DOHH2 (cell line): ENCODE data around the gene ATP5F1A.

Experiments used
- H3F3A ChIP-seq: fragments of 200-600 bp; sonication (generic), shearing (Covaris generic); 2 replicates; pipeline ENCODE4 v1.6.0; 2016; ENCODE audit warnings: antibody characterized with exemption, mild to moderate bottlenecking; ENCODE audit not compliant: control insufficient read depth, insufficient read depth
- H3K27ac ChIP-seq: fragments of 200-600 bp; sonication (generic); 2 replicates; pipeline ENCODE4 v1.5.1; 2014; ENCODE audit warnings: low read depth, mild to moderate bottlenecking, low read length, moderate library complexity
- H3K27me3 ChIP-seq: fragments of 200-600 bp; sonication (generic); 2 replicates; pipeline ENCODE4 v1.6.1; 2014; ENCODE audit warnings: mild to moderate bottlenecking, low read length, mixed read lengths; ENCODE audit not compliant: control insufficient read depth
- H3K36me3 ChIP-seq: fragments of 200-600 bp; sonication (generic); 2 replicates; pipeline ENCODE4 v1.6.1; 2014; ENCODE audit warnings: mild to moderate bottlenecking, low read length, moderate library complexity, mixed read lengths; ENCODE audit not compliant: control insufficient read depth
- H3K4me1 ChIP-seq: fragments of 200-600 bp; sonication (generic); 2 replicates; pipeline ENCODE4 v1.6.1; 2014; ENCODE audit warnings: mild to moderate bottlenecking, low read length, mixed read lengths; ENCODE audit not compliant: control insufficient read depth
- H3K4me2 ChIP-seq: fragments of 200-600 bp; sonication (generic); 2 replicates; pipeline ENCODE4 v1.6.0; 2014; ENCODE audit warnings: mild to moderate bottlenecking, low read length, moderate library complexity
- H3K4me3 ChIP-seq: fragments of 200-600 bp; sonication (generic); 2 replicates; pipeline ENCODE4 v1.5.1; 2014; ENCODE audit warnings: mild to moderate bottlenecking, low read length, mixed read lengths
- H3K79me2 ChIP-seq: fragments of 200-600 bp; sonication (generic); 2 replicates; pipeline ENCODE4 v1.6.1; 2014; ENCODE audit warnings: mild to moderate bottlenecking, low read length, mixed read lengths; ENCODE audit not compliant: control insufficient read depth
- H3K9me2 ChIP-seq: fragments of 200-600 bp; sonication (generic); replicated peaks from 2 replicates; pipeline ENCODE4 v1.6.1; 2014; ENCODE audit warnings: mild to moderate bottlenecking, low read length, mixed read lengths; ENCODE audit not compliant: control insufficient read depth
- H3K9me3 ChIP-seq: fragments of 200-600 bp; sonication (generic); 2 replicates; pipeline ENCODE4 v1.6.1; 2014; ENCODE audit warnings: antibody characterized with exemption, low read length, mixed read lengths; ENCODE audit not compliant: control insufficient read depth, insufficient read depth
- H4K20me1 ChIP-seq: fragments of 200-600 bp; sonication (generic); 2 replicates; pipeline ENCODE4 v1.6.0; 2014; ENCODE audit warnings: low read depth, mild to moderate bottlenecking, antibody characterized with exemption, low read length, moderate library complexity; ENCODE audit not compliant: control insufficient read depth, insufficient read depth
- CTCF ChIP-seq: fragments of 200-600 bp; sonication (generic); IDR thresholded peaks from one replicate; pipeline ENCODE4 v1.5.1; 2014; ENCODE audit warnings: antibody characterized with exemption, mild to moderate bottlenecking, low read depth, low read length; ENCODE audit not compliant: poor library complexity, severe bottlenecking
- EZH2phosphoT487 ChIP-seq: fragments of 200-600 bp; sonication (generic); IDR thresholded peaks from 2 replicates; pipeline ENCODE4 v1.6.1; 2017; ENCODE audit warnings: borderline replicate concordance, mild to moderate bottlenecking, antibody characterized with exemption, low read length, moderate library complexity, mixed read lengths

Gene ATP5F1A

GRCh38 chr18:46104128-46104911 is 6.2 kb upstream of the ATP5F1A start, which contains the start of gene HAUS1:
TSS of gene HAUS1 (plus strand) at chr18:46104385. CDS start at chr18:46104412, 27 bp downstream.
- peaks cover 38% of the 10 kb centered on the region for H3K36me3 ChIP-seq
- peak within 1 kb of the TSS; percentile 99 for H3K4me2 ChIP-seq
- TF ChIP-seq EZH2phosphoT487, result no peak
- no peak for TF ChIP-seq CTCF
- no peaks in the 10 kb centered on the region for H4K20me1 ChIP-seq
- H3K4me1 ChIP-seq, result peaks cover 12% of the 10 kb centered on the region
- peak within 1 kb of the TSS; percentile 80 for H3K4me3 ChIP-seq
- peaks cover 6% of the 10 kb centered on the region; the same call in 1 of the 2 replicates for H3F3A ChIP-seq
- H3K9me3 ChIP-seq, result no peaks in the 10 kb centered on the region
- H3K9me2 ChIP-seq, result no peaks in the 10 kb centered on the region
- peak within 1 kb of the TSS; percentile 51 for H3K27ac ChIP-seq
- no peaks in the 10 kb centered on the region for H3K27me3 ChIP-seq
- H3K79me2 ChIP-seq, result peaks cover 47% of the 10 kb centered on the region

GRCh38 chr18:46099463-46099862 is 1.4 kb upstream of the ATP5F1A start:
- Histone ChIP-seq H3F3A (peaks cover 2% of the 10 kb centered on the region; the same call in 1 of the 2 replicates), H3K79me2 (peaks cover 49% of the 10 kb centered on the region), H3K4me2 (no peak overlapping the region), H3K36me3 (peaks cover 34% of the 10 kb centered on the region), H3K27ac (no peak overlapping the region), H3K9me2 (no peaks in the 10 kb centered on the region), H3K4me3 (no peak overlapping the region), H3K9me3 (no peaks in the 10 kb centered on the region), H3K27me3 (no peaks in the 10 kb centered on the region), H4K20me1 (no peaks in the 10 kb centered on the region), H3K4me1 (peaks cover 34% of the 10 kb centered on the region)
- TF ChIP-seq CTCF, result no peak
- no peak for TF ChIP-seq EZH2phosphoT487

GRCh38 chr18:46098616-46098933 is 479 bp upstream of the ATP5F1A start:
- Histone ChIP-seq H3F3A (peaks cover 2% of the 10 kb centered on the region; the same call in 1 of the 2 replicates), H3K27me3 (no peaks in the 10 kb centered on the region), H3K4me3 (peak overlapping the region; percentile 83), H4K20me1 (no peaks in the 10 kb centered on the region), H3K9me3 (no peaks in the 10 kb centered on the region), H3K4me1 (peaks cover 29% of the 10 kb centered on the region), H3K36me3 (peaks cover 40% of the 10 kb centered on the region), H3K9me2 (no peaks in the 10 kb centered on the region), H3K79me2 (peaks cover 51% of the 10 kb centered on the region), H3K27ac (peak overlapping the region; percentile 58), H3K4me2 (peak overlapping the region; percentile 77)
- no peak for TF ChIP-seq EZH2phosphoT487
- no peak for TF ChIP-seq CTCF
